GM12865 (cell line): ENCODE data around the gene APC.

ENCODE experiments used
- DNase-seq: peaks from one replicate; pipeline ENCODE4 v3.0.0; 2010; ENCODE audit warnings: low read depth
- H3K4me3 ChIP-seq: 2 replicates; pipeline ENCODE4 v1.5.1; 2011; ENCODE audit warnings: mild to moderate bottlenecking, low read depth, low read length, control low read depth
- CTCF ChIP-seq: IDR thresholded peaks from 2 replicates; pipeline ENCODE4 v1.5.1; 2011; ENCODE audit warnings: low read length, control low read depth, low read depth, inconsistent platforms; ENCODE audit not compliant: insufficient read depth; ENCODE audit errors: missing control alignments

The APC gene

GRCh38 chr5:112743631-112744030 is 5.9 kb downstream of the APC start:
- no peak overlapping the region for H3K4me3 ChIP-seq
- TF ChIP-seq CTCF: no peak
- no peak for DNase-seq

GRCh38 chr5:112752335-112752734 is 14.7 kb downstream of the APC start:
- TF ChIP-seq CTCF: no peak
- H3K4me3 ChIP-seq: no peak overlapping the region
- DNase-seq: no peak

GRCh38 chr5:112755703-112756102 is 18.0 kb downstream of the APC start:
- no peak overlapping the region for H3K4me3 ChIP-seq
- TF ChIP-seq CTCF: no peak
- no peak for DNase-seq

- no peak overlapping the region; the same call in 1 of the 2 replicates for H3K4me3 ChIP-seq
- peak; percentile 58 for TF ChIP-seq CTCF
- peak; percentile 72 for DNase-seq
Measured at GRCh38 chr5:112757468-112758208, 20.0 kb downstream of the APC start.

GRCh38 chr5:112758676-112759075 is 21.0 kb downstream of the APC start:
- DNase-seq: no peak
- no peak overlapping the region for H3K4me3 ChIP-seq
- TF ChIP-seq CTCF: no peak

- no peak overlapping the region for H3K4me3 ChIP-seq
- TF ChIP-seq CTCF: no peak
- no peak for DNase-seq
Measured at GRCh38 chr5:112762113-112762810, 24.6 kb downstream of the APC start.
